ENCODE results near the gene ZNF239.

DNA sequence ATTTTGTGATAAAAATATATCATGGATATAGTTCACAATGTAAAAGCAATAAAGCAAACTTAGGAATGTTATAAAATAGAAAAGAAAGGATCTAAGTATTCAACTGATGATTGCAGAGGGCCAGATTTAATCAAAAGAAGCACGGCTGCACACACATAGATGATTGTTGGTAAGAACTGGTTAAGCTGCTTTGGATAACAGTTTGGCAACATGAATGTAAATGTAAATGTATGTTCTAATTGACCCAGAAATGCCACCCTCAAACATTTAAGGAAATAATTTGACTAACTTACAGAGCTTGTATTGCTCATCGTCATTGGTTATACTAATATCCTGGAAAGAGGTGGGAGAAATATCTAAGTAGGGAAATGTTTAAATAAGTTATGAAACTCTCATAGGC is 45.0 kb upstream of the ZNF239 start:
- no peak for TF ChIP-seq EZH2 (IDR thresholded peaks at IDR 0.05; ENCODE audit: borderline replicate concordance, insufficient read depth, low read length, poor library complexity, severe bottlenecking)
- no peak for TF ChIP-seq CTCF (IDR thresholded peaks at IDR 0.05; ENCODE audit: poor library complexity, severe bottlenecking)
- TF ChIP-seq EP300 (conservative IDR thresholded peaks at IDR 0.05; ENCODE audit: poor library complexity, severe bottlenecking), result no peak
- no peak for TF ChIP-seq TAF1 (IDR thresholded peaks at IDR 0.05; ENCODE audit: low read depth)
- no peak for TF ChIP-seq MXI1 (conservative IDR thresholded peaks at IDR 0.05; ENCODE audit: poor library complexity, severe bottlenecking)
- no peak for TF ChIP-seq RAD21 (conservative IDR thresholded peaks at IDR 0.05)
- no peak for TF ChIP-seq POLR2AphosphoS5 (IDR thresholded peaks at IDR 0.05)
- TF ChIP-seq, protein P1, sequence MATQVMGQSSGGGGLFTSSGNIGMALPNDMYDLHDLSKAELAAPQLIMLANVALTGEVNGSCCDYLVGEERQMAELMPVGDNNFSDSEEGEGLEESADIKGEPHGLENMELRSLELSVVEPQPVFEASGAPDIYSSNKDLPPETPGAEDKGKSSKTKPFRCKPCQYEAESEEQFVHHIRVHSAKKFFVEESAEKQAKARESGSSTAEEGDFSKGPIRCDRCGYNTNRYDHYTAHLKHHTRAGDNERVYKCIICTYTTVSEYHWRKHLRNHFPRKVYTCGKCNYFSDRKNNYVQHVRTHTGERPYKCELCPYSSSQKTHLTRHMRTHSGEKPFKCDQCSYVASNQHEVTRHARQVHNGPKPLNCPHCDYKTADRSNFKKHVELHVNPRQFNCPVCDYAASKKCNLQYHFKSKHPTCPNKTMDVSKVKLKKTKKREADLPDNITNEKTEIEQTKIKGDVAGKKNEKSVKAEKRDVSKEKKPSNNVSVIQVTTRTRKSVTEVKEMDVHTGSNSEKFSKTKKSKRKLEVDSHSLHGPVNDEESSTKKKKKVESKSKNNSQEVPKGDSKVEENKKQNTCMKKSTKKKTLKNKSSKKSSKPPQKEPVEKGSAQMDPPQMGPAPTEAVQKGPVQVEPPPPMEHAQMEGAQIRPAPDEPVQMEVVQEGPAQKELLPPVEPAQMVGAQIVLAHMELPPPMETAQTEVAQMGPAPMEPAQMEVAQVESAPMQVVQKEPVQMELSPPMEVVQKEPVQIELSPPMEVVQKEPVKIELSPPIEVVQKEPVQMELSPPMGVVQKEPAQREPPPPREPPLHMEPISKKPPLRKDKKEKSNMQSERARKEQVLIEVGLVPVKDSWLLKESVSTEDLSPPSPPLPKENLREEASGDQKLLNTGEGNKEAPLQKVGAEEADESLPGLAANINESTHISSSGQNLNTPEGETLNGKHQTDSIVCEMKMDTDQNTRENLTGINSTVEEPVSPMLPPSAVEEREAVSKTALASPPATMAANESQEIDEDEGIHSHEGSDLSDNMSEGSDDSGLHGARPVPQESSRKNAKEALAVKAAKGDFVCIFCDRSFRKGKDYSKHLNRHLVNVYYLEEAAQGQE (IDR thresholded peaks at IDR 0.05; ENCODE audit: borderline replicate concordance), result no peak

All from neural cell (in vitro differentiated cells).